Activated gamma-delta T cell treated with Interleukin-2 at 50 U/mL for 16 hours (primary cell): ENCODE data around the gene C1QTNF9B.
A peak's percentile ranks its signal among the peaks of the same experiment; 100 is the strongest.
"Not testable (repeated sequence)": the region's sequence is repeated elsewhere in the genome, so short reads cannot be mapped to it uniquely, and the experiment has no call there.

Experiments
- DNase-seq: peaks from one replicate; pipeline ENCODE4 v3.0.0-alpha.2; 2020

Gene C1QTNF9B

GRCh38 chr13:23893791-23894190 lies 3.5 kb downstream of the C1QTNF9B start:
- DNase-seq = not testable (repeated sequence)

DNA sequence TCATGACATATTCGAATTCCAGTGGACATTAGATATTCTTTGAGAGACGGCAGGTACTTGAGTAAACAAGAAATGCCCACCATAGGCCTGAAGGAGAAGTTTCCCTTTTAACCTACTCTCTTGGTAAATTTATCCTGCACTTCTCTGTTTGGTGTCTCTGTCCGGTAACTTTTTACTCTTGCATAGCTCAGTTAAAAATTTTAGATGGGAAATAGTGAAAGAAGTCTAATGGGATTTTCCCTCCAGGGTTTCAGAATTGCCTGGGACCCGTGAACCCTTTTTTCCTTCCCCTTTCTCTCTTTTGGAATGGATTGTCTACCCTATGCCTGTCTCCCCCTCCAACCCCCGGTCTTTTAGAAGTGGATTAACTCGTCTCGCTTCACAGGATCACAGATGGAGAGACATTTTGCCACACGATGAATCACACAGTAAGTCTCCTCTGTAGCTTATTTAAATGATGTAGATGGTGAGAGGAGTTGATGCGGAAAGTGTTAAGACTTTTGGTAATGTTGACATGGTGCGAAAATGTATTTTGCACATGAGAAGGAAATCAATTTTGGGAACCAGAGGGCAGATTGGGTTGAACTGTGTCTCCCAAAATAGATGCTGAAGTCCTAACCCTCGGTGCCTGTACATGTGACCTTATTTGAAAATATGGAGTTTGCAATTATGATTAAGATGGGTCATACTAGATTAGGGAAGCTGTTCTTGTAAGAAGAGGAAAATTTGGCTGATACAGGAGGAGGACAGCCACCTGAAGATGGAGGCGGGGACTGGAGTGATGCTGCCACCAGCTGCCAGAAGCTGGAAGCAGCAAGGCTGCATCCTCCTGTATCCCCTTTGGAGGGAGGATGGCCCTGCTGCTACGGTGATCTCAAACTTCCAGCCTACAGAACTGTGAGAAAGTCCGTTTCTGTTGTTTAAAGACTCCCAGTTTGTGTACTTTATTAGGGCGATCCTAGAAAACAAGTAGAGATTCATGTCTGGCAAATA lies 7.4 kb downstream of the C1QTNF9B start:
- DNase-seq = no peak

DNA sequence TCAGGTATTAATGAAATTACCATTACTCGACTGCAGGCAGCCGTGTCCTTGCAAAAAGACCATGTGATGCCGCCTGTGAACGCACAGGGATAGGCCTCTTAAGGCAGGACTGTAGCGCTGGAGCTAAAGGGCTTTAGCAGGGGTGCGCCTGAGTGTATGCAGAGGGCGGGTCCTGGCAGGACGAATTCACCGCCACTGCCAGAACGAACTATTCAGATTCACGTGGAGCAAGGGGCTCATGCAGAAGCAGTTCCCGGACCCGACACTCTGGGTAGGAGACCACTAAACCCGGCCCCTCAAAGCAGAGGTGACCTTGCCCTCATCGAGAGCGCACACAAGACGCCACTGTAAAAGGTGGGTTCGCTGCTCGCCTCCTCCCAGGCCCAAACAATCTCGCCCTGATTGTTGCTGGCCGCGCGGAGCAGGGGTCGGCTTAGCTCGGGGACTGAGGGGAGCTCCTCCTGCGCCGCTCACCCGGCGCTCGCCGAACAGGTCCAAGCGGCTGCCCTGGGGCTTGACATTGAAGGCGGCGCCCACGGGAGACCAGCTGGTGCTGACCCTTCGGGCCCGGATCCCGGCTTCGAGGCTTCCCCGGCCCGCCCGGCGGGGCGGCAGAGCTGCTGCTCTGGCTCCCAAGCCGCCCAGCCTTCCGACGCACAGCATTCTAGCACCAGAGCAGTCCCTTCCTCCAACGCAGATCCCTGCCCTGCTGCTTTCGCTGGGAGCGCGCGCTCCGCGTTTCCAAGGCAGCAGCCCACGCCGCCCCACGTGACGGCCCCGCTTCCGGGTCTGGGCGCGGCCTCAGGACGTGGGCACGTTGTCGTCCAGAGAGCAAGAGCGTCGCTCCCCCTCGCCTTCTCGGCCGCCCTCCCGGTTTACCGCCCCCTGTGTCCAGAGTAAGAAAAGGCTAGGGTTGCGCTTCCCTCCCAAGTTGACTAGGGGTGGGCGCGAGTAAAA lies 8.4 kb downstream of the C1QTNF9B start, which contains the start of gene MIPEP:
MIPEP (minus strand) TSS at position 743 of the 957 bp plus-strand sequence; CDS start at position 663, 80 bp downstream.
- peak; percentile 86 for DNase-seq

- not testable (repeated sequence) for DNase-seq
Measured at GRCh38 chr13:23884361-23884760, 12.9 kb downstream of the C1QTNF9B start.

DNA sequence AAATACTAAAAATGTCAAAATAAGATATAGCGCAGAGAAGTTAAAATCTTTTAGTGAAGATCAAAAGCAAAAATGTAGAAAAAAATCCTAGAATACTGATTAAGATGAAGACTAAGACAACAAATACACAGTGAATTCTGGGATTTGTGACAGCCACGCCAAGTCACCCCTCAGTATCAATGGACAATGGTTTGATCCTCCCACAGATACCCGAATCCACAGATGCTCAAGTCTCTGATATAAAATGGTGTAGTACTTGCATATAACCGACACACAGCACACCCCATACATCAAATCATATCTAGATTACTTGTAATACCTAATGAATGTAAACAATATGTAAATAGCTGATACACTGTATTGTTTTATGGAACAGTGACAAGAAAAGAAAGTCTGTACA lies 14.0 kb downstream of the C1QTNF9B start:
- DNase-seq = no peak

GRCh38 chr13:23881402-23881800 lies 15.9 kb downstream of the C1QTNF9B start:
- DNase-seq = not testable (repeated sequence)

DNA sequence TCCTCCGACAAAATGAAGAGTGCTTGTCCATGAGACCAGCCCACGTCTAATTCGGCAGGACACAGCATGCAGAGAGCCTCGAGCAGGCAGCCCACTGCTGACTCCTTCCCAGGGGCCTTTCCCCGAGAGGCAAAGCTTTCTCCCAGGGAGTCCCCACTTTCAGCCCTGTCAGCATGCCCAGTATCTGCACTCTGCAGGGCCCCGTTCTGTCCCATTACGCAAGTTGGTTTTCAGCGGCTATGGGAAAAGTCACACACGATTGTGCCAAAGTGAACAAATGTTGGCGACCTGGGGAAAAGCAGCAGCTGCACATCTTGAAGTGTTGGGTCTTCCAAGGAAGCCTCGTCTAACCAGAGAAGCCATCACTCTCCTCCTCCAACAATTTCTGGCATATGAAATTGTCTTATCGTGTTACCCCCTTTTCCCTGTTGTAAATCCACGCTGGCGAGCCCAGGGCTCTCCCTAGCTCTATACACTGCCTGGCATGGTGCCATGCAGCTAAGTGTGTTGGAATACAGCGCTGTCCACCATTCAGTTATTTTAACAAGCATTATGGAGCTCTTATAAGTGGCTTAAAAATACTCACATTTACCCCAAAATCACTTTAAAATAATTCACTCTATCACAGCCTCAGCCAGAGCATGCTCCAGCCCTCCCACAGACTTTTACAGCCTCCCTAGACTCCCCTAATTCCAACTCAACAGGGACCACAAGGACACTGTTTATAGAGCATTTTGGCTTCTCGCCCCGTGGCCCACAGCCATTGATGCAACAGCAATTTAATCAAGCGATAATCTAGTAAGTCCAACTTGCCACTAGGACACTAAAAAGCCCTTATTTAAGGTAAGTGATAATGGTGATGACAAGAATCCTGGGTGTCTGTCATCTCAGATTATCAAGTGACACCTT lies 16.6 kb downstream of the C1QTNF9B start:
- not testable (repeated sequence) for DNase-seq

- DNase-seq = no peak
Measured at GRCh38 chr13:23877286-23877685, 20.0 kb downstream of the C1QTNF9B start.

- no peak for DNase-seq
Measured at GRCh38 chr13:23876265-23876664, 21.0 kb downstream of the C1QTNF9B start.

GRCh38 chr13:23871616-23872220 lies 25.6 kb downstream of the C1QTNF9B start:
- no peak for DNase-seq

- no peak for DNase-seq
Measured at GRCh38 chr13:23870356-23871140, 26.8 kb downstream of the C1QTNF9B start.

DNA sequence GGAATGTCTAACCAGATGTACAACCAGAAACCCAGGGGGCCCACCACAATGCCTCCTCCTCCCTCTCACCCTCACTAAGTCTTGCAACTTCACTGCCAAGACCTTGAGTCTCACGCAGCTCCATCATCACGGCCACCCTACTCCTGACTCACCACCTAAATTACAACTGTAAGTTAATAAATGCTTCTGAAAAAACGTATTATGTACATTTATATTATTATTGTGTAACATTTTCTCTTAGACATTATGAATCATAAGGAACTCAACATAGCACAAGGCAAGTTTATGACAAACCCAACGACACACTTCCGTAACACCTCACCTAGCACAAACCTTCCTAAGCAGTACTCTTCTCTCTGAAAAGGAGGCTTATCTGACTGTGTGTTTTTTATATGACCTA lies 28.8 kb downstream of the C1QTNF9B start:
- no peak for DNase-seq

GRCh38 chr13:23867027-23867491 lies 30.2 kb downstream of the C1QTNF9B start:
- DNase-seq = no peak

DNA sequence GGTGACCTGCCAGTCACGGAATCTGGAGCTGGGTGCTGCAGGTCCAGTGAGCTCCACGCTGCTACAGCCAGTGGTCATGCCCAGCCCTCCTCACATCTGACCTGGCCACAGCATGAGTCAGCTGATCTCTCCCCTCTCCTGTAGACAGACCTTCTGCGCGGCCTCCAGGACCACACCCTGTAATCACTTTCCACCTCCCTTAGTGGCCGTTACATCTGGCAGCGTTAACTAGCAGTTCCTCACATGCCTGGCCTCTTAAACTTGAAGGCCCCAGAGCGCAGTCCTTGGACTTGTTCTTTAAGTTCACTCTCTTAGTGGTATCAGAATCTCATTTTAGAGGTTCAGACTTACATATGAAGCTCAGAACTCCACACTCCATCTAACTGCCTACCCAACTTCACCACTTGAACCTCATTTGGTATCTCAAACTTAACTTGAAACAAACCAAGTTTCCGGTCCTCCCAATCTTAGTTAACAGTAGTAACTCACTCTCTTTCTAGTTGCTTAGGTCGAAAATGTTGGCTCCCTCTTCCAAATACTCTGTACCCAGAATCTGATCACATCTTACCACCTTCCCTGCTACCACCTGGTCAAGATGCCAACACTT lies 30.8 kb downstream of the C1QTNF9B start:
- no peak for DNase-seq

DNA sequence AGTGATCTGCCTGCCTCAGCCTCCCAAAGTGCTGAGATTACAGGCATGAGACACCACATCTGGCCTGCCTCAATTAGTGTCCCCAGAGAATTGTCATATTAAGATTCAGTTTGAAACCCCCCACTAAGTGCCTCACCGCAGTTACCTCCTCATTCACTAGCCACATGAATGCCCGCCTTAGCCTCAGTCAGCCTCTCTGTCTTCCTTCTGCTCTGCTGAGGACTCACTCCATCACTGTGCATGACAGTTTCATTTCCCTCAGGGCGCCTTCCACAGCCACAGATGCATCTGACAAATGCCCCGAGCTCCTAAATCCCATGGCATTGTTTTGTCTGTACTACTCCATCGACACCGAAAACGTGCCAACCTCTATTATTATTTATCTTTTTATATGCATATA lies 31.4 kb downstream of the C1QTNF9B start:
- DNase-seq = no peak

GRCh38 chr13:23865026-23865425 lies 32.3 kb downstream of the C1QTNF9B start:
- no peak for DNase-seq

GRCh38 chr13:23861310-23861709 lies 36.0 kb downstream of the C1QTNF9B start:
- no peak for DNase-seq

- no peak for DNase-seq
Measured at GRCh38 chr13:23859904-23860303, 37.4 kb downstream of the C1QTNF9B start.

- no peak for DNase-seq
Measured at GRCh38 chr13:23859455-23859854, 37.8 kb downstream of the C1QTNF9B start.

DNA sequence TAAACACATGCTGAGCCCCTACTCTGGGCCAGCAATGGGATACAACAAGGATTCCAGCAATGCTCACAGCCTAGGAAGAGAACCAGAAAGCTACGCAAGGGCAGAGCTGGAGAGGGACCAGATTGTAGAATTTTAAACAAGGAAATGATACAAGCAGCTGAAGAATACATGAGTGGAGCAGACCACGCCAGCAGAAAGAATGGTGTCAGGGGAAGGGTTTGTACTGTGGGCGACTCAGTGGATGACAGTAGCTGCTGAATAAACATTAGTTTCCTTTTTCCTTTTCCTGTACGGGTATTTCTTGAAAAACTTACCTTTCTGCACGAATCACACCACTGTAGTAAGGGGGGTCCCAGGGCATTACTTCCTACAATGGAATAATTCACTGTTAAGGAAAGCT lies 38.8 kb downstream of the C1QTNF9B start:
- DNase-seq = no peak
